Thyroid gland (tissue), 4 donors: ENCODE results near the gene IGFN1. TPM values are rescaled to one million over a fixed set of nuclear protein-coding genes. Genes with fewer than 3 reads are reported as not detected.
"Not testable (repeated sequence)": the region's sequence is repeated elsewhere in the genome, so short reads cannot be mapped to it uniquely, and the experiment has no call there.

Experiments used
- DNase-seq, 2 donors: peaks; one replicate each; pipeline ENCODE4 v3.0.0-alpha.2; 2019
- H3K27ac ChIP-seq, 3 donors: fragments of 200-600 bp; sonication (generic); 1 replicate in 2 of 3; 2 replicates in 1 of 3; pipeline ENCODE4 v1.5.1; 2016 to 2019; ENCODE audit warnings: mild to moderate bottlenecking in 1 of 3, moderate library complexity in 1 of 3
- H3K27me3 ChIP-seq: fragments of 200-600 bp; sonication (generic); one replicate; pipeline ENCODE4 v1.5.1; 2019
- H3K36me3 ChIP-seq, 2 donors: fragments of 200-600 bp; sonication (generic); one replicate each; pipeline ENCODE4 v1.5.1; 2016 to 2019
- H3K4me1 ChIP-seq, 2 donors: fragments of 200-600 bp; sonication (generic); one replicate each; pipeline ENCODE4 v1.5.1; 2017 to 2019
- H3K4me3 ChIP-seq, 3 donors: fragments of 200-600 bp; sonication (generic); replicated peaks in 1 of 3; 1 replicate in 2 of 3; 2 replicates in 1 of 3; pipeline ENCODE4 v1.5.1; 2016; ENCODE audit warnings: mild to moderate bottlenecking in 1 of 3
- H3K9me3 ChIP-seq: fragments of 200-600 bp; sonication (generic); one replicate; pipeline ENCODE4 v1.5.1; 2017
- CTCF ChIP-seq, 6 experiments: fragments of 200-600 bp in 3 of 6; fragments of 450-650 bp in 3 of 6; sonication (generic) in 3 of 6; IDR thresholded peaks; one replicate each; pipeline ENCODE4 v1.5.1; 2016 to 2019; ENCODE audit warnings: antibody characterized with exemption in 6 of 6, mild to moderate bottlenecking in 2 of 6, inconsistent platforms in 1 of 6, moderate library complexity in 1 of 6
- POLR2A ChIP-seq, 2 donors: fragments of 450-650 bp; IDR thresholded peaks; one replicate each; pipeline ENCODE4 v1.6.1; 2017; ENCODE audit warnings: antibody characterized with exemption in 2 of 2, mild to moderate bottlenecking in 2 of 2, moderate library complexity in 1 of 2
- WGBS, 2 donors: methylation state at CpG; one replicate each; pipeline ENCODE4 v1.1.5; 2017; 5-methylcytosine and 5-hydroxymethylcytosine counted together
- intact Hi-C: fragments of 100-400 bp; cut with DNase I; formaldehyde crosslinking; loops from one replicate; pipeline ENCODE4 v1.15.1; 2023
- total RNA-seq, 4 donors: library from RNA; depleted of rRNA; stranded (reverse); fragments of >200 nt; gene quantifications; one replicate each; pipeline ENCODE4 v1.2.3, GENCODE V29; 2016

IGFN1 gene
- total RNA-seq, 4 donors from 2014 or later: 16.2 to 78.6 (median 33.0) TPM

GRCh38 chr1:201254625-201255478 lies 64.2 kb downstream of the IGFN1 start:
- 45 to 47% methylated on average over 20 to 23 of the region's 24 CpGs for WGBS, 2 donors
- DNase-seq: peak; percentile 54 to 57
- intact Hi-C loops: loop anchor here (1.0 kb wide), 1 partner anchor 107 kb away; no protein-coding TSS in a partner anchor

GRCh38 chr1:201255479-201256362 lies 65.1 kb downstream of the IGFN1 start:
- H3K36me3 ChIP-seq: no peaks in the 10 kb centered on the region
- H3K9me3 ChIP-seq: no peaks in the 10 kb centered on the region
- no peak overlapping the region for H3K4me3 ChIP-seq
- no peaks in the 10 kb centered on the region for H3K27me3 ChIP-seq
- peaks cover 0 to 11% of the 10 kb centered on the region in 2 donors for H3K4me1 ChIP-seq
- DNase-seq: no peak
- 79 to 85% methylated on average over 14 to 16 of the region's 17 CpGs for WGBS, 2 donors
- H3K27ac ChIP-seq: no peak overlapping the region
- intact Hi-C loops: no loop called here
- TF ChIP-seq CTCF (IDR thresholded peaks at IDR 0.05): no peak
- no peak for TF ChIP-seq POLR2A (IDR thresholded peaks at IDR 0.05)

More at GRCh38 chr1:201254625-201255478, 64.2 kb downstream of the IGFN1 start:
- Histone ChIP-seq H3K9me3 (no peaks in the 10 kb centered on the region), H3K36me3 (no peaks in the 10 kb centered on the region), H3K27me3 (no peaks in the 10 kb centered on the region), H3K27ac (no peak overlapping the region), H3K4me1 (peaks cover 0 to 6% of the 10 kb centered on the region in 2 donors), H3K4me3 (no peak overlapping the region)
- TF ChIP-seq POLR2A (IDR thresholded peaks at IDR 0.05): no peak
- TF ChIP-seq CTCF (IDR thresholded peaks at IDR 0.05): peak; percentile 90 to 99 (median 96)

GRCh38 chr1:201258132-201258531 lies 67.5 kb downstream of the IGFN1 start:
- H3K27ac ChIP-seq, H3K9me3 ChIP-seq, intact Hi-C loops, DNase-seq, H3K27me3 ChIP-seq, H3K36me3 ChIP-seq, H3K4me3 ChIP-seq: not testable (repeated sequence)
- peaks cover 0 to 11% of the 10 kb centered on the region in 2 donors for H3K4me1 ChIP-seq

DNA sequence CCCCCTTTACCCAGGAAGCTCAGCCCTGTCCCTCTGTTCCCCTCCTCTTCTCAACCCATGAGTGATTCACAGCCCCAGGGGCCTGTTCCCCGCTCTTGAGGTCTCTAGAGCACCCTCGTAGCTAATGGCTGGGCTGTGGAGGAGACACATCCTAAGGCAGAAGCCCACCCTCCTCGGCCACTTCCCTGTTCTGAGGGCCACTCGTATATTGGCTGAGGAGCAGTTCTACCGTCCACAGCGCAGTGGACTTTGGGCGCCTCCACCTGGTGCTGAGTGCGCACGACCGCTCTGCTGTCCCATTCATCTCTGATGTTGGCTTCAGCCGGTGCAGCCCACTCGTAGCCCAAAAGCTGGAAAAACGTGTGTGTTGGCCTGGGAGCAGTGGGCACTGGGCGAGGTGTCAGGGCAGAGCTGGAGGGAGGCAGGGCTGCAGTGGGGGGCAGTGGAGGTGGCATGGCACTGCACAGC lies 68.2 kb downstream of the IGFN1 start:
- 75 to 82% methylated on average over 14 of the region's 14 CpGs for WGBS, 2 donors

More for the DNA sequence above, 68.2 kb downstream of the IGFN1 start:
- no peak overlapping the region for H3K27ac ChIP-seq
- no peak for DNase-seq
- peaks cover 0 to 11% of the 10 kb centered on the region in 2 donors for H3K4me1 ChIP-seq
- intact Hi-C loops: no loop called here
- TF ChIP-seq POLR2A (IDR thresholded peaks at IDR 0.05): no peak
- TF ChIP-seq CTCF (IDR thresholded peaks at IDR 0.05): no peak
- H3K27me3 ChIP-seq: no peaks in the 10 kb centered on the region
- no peak overlapping the region for H3K4me3 ChIP-seq
- H3K9me3 ChIP-seq: no peaks in the 10 kb centered on the region
- H3K36me3 ChIP-seq: no peaks in the 10 kb centered on the region
